ENCODE data around the gene ALOX12B. TPM values are rescaled to one million over a fixed set of nuclear protein-coding genes. Genes with fewer than 3 reads are reported as not detected.
A peak's percentile ranks its signal among the peaks of the same experiment; 100 is the strongest.

Gene ALOX12B
- total and polyA plus RNA-seq, 2 of the 8 experiments (the other 6 are each of a cell fraction or from before 2014, with no cell fraction given): 0.86 TPM; not detected in 1

DNA sequence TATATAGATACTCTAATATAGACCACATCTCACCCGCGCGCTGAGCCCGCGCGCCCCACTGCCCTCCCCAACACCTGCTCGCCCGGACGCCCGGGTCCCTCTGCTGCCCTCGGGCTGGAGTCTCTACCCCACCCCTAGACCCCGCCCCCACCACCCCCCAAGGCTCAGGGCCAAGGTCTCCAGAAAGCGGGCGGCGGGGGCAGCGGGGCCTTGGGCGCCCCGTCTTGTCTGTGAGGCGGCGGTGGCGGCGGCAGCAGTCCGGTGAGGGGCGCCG is 33.8 kb upstream of the ALOX12B start:
- Histone ChIP-seq H3K23ac (ENCODE audit: insufficient read length) (no peak overlapping the region), H3K4me3 (ENCODE audit: extremely low read depth in 1 of 4, insufficient read depth in 2 of 4, low read depth in 3 of 4, low read length in 4 of 4) (peak overlapping the region; percentile 54 to 89 (median 82)), H3K79me1 (ENCODE audit: low read depth, low read length) (no peaks in the 10 kb centered on the region), H3K9me3 (ENCODE audit: insufficient read depth in 2 of 2, low read depth in 1 of 2, low read length in 1 of 2) (no peaks in the 10 kb centered on the region), H4K91ac (replicated peaks; ENCODE audit: insufficient read length, low read length) (no peak overlapping the region), H3K27me3 (replicated peaks in 1 of 4; ENCODE audit: control insufficient read depth in 3 of 4, extremely low read depth in 1 of 4, insufficient read depth in 3 of 4, low read length in 3 of 4) (peaks cover 37 to 55% (median 54%) of the 10 kb centered on the region in 4 experiments), H3K23me2 (ENCODE audit: low read depth, low read length) (peaks cover 46% of the 10 kb centered on the region), H2BK12ac (ENCODE audit: low read depth, low read length) (no peak overlapping the region), H4K8ac (ENCODE audit: extremely low read depth, insufficient read depth, low read length) (no peak overlapping the region), H3K4ac (replicated peaks; ENCODE audit: insufficient read length, low read depth, low read length) (no peak overlapping the region), H3K4me1 (replicated peaks in 1 of 4; ENCODE audit: control insufficient read depth in 3 of 4, insufficient read depth in 4 of 4, low read length in 3 of 4) (peaks cover 0 to 23% (median 13%) of the 10 kb centered on the region in 4 experiments; a peak in 6 of 7 replicates), H2BK15ac (ENCODE audit: low read length) (no peak overlapping the region), H2BK5ac (ENCODE audit: low read depth, low read length) (no peak overlapping the region), H3K36me3 (ENCODE audit: control insufficient read depth in 2 of 4, insufficient read depth in 4 of 4, low read length in 3 of 4) (no peaks in the 10 kb centered on the region), H2BK20ac (ENCODE audit: low read length) (no peak overlapping the region), H3K56ac (replicated peaks; ENCODE audit: insufficient read length, low read depth, low read length) (no peak overlapping the region), H3K4me2 (ENCODE audit: insufficient read depth in 1 of 2, low read depth in 2 of 2, low read length in 2 of 2) (peak overlapping the region; percentile 88 to 93), H3K18ac (ENCODE audit: extremely low read depth, low read length) (no peak overlapping the region), H3K79me2 (ENCODE audit: control insufficient read depth in 1 of 2, insufficient read depth in 2 of 2, low read length in 2 of 2) (no peaks in the 10 kb centered on the region), H2AFZ (ENCODE audit: low read length) (no peak overlapping the region), H4K5ac (ENCODE audit: insufficient read length, low read depth, low read length) (no peak overlapping the region), H2BK120ac (replicated peaks; ENCODE audit: low read depth, low read length) (no peak overlapping the region), H3K14ac (ENCODE audit: insufficient read length) (no peak overlapping the region), H2AK5ac (ENCODE audit: low read depth, low read length) (no peak overlapping the region), H3K9ac (replicated peaks in 1 of 4; ENCODE audit: extremely low read depth in 1 of 4, low read depth in 3 of 4, low read length in 3 of 4) (no peak overlapping the region), H3K27ac (ENCODE audit: low read depth, low read length) (no peak overlapping the region), H4K20me1 (replicated peaks in 1 of 2; ENCODE audit: control insufficient read depth in 1 of 2, insufficient read depth in 2 of 2, low read length in 2 of 2) (peaks cover 5 to 6% of the 10 kb centered on the region in 2 experiments)
- WGBS, 2 experiments (ENCODE audit: extremely low coverage in 1 of 2, insufficient coverage in 1 of 2, insufficient read length in 1 of 2, insufficient replicate concordance in 2 of 2, low coverage in 1 of 2, low lambda C conversion rate in 2 of 2, missing lambda C conversion rate in 1 of 2): 0% methylated on average over 2 of the region's 25 CpGs; no CpG with 5 or more reads in 1 of the 2 experiments
- DNase-seq (ENCODE audit: low read depth in 1 of 2, low spot score in 2 of 2) (no peak), FAIRE-seq (no peak)
- POLR2A ChIA-PET (ENCODE audit: partially characterized antibody): interaction anchor here (1.0 to 7.6 kb wide), 6 partner anchors 16 to 167 kb away, joined by 3 to 49 read pairs (median 6); partner anchors contain the start of gene RANGRF
- CTCF ChIA-PET (ENCODE audit: partially characterized antibody): interaction anchor here (0.8 to 5.3 kb wide), 3 partner anchors 11 to 38 kb away, joined by 3 to 54 read pairs (median 10); partner anchors contain the start of gene VAMP2
- TF ChIP-seq, protein P1, sequence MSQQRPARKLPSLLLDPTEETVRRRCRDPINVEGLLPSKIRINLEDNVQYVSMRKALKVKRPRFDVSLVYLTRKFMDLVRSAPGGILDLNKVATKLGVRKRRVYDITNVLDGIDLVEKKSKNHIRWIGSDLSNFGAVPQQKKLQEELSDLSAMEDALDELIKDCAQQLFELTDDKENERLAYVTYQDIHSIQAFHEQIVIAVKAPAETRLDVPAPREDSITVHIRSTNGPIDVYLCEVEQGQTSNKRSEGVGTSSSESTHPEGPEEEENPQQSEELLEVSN (IDR thresholded peaks at IDR 0.05): no peak
- TF ChIP-seq, protein P2, sequence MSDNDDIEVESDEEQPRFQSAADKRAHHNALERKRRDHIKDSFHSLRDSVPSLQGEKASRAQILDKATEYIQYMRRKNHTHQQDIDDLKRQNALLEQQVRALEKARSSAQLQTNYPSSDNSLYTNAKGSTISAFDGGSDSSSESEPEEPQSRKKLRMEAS (IDR thresholded peaks at IDR 0.05): no peak
- TF ChIP-seq TAF7 (optimal IDR thresholded peaks at IDR 0.05; ENCODE audit: borderline replicate concordance, low read depth, low read length) (no peak), HDAC6 (IDR thresholded peaks at IDR 0.05; ENCODE audit: low read depth, low read length) (no peak), SAP30 (IDR thresholded peaks at IDR 0.05; ENCODE audit: insufficient read depth, insufficient replicate concordance, low read length) (no peak), CHD2 (IDR thresholded peaks at IDR 0.05; ENCODE audit: low read length) (no peak), NRF1 (IDR thresholded peaks at IDR 0.05; ENCODE audit: low read depth, low read length) (no peak), SP4 (IDR thresholded peaks at IDR 0.05; ENCODE audit: low read length) (no peak), CBX5 (IDR thresholded peaks at IDR 0.05; ENCODE audit: low read depth, low read length) (no peak), YY1 (IDR thresholded peaks at IDR 0.05; ENCODE audit: low read depth, low read length) (no peak), NANOG (IDR thresholded peaks at IDR 0.05; ENCODE audit: insufficient read depth, low read depth, low read length, poor library complexity, severe bottlenecking) (no peak)
